ENCODE data around the gene GNB2.
"Not testable (repeated sequence)": the region's sequence is repeated elsewhere in the genome, so short reads cannot be mapped to it uniquely, and the experiment has no call there.

GNB2 gene

DNA sequence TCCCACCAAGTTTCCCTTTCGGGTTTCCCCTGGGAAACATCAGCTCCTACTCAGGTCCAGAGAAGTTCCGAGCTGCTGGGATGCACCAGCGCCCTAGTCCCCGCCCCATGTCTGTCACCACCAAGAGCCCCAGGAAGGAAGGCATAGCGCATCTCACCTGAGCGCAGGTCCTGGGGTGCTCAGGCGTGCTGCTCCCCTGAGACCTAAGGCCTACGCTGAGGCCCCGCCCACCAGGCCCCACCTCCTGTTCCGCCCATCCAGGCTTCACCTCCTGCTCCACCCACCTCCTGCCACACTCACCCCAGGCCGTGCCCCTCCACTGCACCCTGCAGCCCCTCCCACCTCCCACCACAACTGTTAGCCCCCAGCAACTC lies 31.0 kb upstream of the GNB2 start:
- no peak for DNase-seq (ENCODE audit: low read depth)
- H3K4me3 ChIP-seq (ENCODE audit: low read depth, low read length), result no peak overlapping the region
- TF ChIP-seq, protein P1, sequence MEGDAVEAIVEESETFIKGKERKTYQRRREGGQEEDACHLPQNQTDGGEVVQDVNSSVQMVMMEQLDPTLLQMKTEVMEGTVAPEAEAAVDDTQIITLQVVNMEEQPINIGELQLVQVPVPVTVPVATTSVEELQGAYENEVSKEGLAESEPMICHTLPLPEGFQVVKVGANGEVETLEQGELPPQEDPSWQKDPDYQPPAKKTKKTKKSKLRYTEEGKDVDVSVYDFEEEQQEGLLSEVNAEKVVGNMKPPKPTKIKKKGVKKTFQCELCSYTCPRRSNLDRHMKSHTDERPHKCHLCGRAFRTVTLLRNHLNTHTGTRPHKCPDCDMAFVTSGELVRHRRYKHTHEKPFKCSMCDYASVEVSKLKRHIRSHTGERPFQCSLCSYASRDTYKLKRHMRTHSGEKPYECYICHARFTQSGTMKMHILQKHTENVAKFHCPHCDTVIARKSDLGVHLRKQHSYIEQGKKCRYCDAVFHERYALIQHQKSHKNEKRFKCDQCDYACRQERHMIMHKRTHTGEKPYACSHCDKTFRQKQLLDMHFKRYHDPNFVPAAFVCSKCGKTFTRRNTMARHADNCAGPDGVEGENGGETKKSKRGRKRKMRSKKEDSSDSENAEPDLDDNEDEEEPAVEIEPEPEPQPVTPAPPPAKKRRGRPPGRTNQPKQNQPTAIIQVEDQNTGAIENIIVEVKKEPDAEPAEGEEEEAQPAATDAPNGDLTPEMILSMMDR (IDR thresholded peaks at IDR 0.05; ENCODE audit: low read depth, low read length, missing control alignments), result no peak
- in situ Hi-C loops (cut with HindIII; ENCODE audit: low sequenced_read_pairs), result no loop called here

DNA sequence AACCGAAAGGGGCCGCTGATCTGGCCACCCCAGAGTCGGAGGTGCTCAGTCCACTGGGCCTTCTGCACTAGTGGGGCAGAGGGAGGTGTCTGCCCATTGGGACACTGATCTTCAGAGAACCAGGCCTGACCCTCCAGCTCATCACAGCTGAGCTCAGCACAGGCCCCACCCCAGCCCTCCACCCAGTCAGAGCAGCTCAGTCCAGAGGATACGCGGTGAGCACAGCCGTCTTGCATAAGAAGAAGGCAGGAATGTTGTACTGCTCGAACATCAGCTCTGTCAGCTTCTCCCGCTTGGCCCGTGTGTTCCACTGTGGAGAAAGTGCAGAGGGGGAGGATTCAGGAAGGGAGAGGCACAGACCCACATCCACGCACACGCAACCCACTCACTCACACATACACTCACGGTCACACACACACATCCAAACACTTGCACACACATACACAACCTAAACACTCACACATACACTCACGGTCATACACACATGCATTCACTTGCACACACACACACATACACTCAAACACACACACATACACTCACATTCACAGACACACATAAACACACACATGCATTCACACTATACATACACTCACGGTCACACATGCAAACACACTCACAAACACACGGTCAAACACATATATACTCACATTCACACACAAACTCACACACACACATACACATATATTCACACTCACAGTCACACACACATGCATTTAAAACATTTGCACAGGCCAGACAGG lies 23.5 kb upstream of the GNB2 start:
- in situ Hi-C loops (cut with HindIII; ENCODE audit: low sequenced_read_pairs), result no loop called here
- TF ChIP-seq, protein P1 (IDR thresholded peaks at IDR 0.05; ENCODE audit: low read depth, low read length, missing control alignments), result no peak
- no peak overlapping the region for H3K4me3 ChIP-seq (ENCODE audit: low read depth, low read length)
- DNase-seq (ENCODE audit: low read depth), result no peak

DNA sequence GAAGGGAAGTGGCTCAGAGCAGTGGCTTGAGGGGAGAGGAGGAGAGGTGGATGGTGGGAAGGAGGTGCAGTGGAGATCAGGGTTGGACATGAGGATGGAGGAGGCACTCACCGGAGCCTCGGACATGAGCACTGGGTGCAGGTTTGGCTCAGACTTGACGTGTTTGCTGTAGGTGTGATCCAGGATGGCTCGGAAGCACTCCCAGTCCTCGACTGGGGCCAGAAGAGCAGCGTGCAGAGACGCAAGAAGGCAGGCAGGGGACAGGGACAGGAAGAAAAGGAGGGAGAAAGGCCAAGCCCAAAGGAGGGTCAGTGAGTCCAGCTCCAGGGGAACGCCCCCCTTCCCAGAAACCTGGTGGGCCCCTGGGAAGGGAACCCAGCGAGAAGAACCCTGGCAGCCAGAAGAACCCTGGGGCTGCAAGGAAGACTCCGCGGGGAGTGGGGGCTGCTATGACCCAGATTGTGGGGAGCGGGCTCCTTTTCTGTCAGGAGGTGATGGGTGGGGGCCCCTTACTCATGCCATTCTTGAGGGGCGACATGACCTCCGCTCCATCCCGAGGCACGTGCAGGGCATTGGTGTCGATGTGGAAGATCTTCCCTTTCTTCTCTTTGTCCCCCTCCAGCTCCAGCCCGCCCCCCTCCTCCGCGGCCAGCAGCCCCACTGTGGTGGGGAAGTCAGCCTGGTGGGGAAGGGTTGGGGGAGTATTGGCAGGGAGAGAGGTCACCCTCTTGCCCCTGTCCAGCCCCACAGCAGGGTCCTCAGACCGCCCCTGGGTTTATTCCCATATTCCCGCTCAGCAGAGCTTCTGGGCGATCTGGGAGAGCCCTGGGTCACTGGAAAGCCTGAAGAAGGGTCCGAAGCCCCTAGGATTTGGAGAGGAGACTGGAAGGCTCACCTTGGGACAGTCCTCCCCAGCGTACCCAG lies 18.4 kb upstream of the GNB2 start:
- no peak for DNase-seq (ENCODE audit: low read depth)
- in situ Hi-C loops (cut with HindIII; ENCODE audit: low sequenced_read_pairs), result no loop called here
- TF ChIP-seq, protein P1 (IDR thresholded peaks at IDR 0.05; ENCODE audit: low read depth, low read length, missing control alignments), result no peak
- no peak overlapping the region for H3K4me3 ChIP-seq (ENCODE audit: low read depth, low read length)

DNA sequence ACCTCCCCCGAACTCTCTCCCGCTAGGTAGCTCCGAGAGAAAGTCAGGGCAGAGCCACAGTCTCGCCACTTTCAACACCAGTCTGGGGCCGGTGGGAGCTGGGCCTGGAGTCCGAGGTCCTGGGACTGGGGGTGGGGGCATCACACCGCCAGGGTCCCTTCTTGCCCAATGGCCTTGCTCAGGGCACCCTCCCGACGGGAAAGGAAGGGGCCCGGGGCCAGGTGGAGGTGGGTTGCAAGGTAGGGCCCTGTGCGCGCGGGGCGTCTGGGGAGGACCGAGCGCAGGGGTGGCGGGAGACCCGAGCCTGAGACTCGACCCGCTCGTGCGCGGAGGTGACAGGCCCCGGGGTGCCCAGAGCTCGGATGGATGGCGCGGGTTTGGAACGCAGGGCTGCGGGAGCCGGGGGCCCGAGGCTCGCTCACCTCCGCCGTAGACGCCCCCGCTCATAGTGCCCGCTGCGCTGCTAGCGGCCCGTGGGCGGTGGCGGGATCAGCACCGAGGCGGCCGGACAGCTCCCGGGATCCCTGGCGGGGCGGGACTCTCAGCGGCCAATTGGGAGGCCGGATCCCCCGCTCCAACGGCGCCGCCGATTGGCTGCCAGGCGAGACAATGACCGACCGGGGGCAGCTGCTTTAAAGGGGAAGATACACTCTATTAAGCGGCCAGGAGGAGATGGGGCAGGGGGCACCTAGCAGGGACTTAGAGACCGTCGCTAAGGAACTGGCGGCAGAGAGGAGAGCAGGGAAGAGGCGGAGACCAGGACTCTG lies 17.4 kb upstream of the GNB2 start, which contains the start of gene ACTL6B:
Gene ACTL6B (minus strand): TSS at position 541 of the 767 bp plus-strand sequence. CDS start 94 bp downstream, at position 447.
- in situ Hi-C loops (cut with HindIII; ENCODE audit: low sequenced_read_pairs), result no loop called here
- no peak for DNase-seq (ENCODE audit: low read depth)
- TF ChIP-seq, protein P1 (IDR thresholded peaks at IDR 0.05; ENCODE audit: low read depth, low read length, missing control alignments), result no peak
- H3K4me3 ChIP-seq (ENCODE audit: low read depth, low read length), result no peak within 1 kb of the TSS

DNA sequence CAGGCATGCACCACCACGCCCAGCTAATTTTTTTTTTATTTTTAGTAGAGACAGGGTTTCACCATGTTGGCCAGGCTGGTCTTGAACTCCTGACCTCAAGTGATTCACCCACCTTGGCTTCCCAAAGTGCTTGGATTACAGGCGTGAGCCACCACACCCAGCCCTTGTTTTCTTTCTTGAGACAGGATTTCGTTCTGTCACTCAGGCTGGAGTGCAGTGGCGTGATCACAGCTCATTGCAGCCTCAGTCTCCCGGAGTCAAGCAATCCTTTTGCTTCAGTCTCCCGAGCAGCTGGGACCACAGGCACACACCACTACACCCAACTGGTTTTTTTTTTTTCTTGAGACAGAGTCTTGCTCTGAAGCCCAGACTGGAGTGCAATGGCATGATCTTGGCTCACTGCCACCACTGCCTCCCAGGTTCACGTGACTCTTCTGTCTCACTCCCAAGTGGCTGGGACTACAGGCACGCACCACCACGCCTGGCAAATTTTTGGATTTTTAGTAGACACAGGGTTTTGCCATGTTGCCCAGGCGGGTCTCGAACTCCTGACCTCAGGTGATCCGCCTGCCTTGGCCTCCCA lies 11.3 kb upstream of the GNB2 start:
- DNase-seq (ENCODE audit: low read depth); H3K4me3 ChIP-seq (ENCODE audit: low read depth, low read length); in situ Hi-C loops (cut with HindIII; ENCODE audit: low sequenced_read_pairs): not testable (repeated sequence)

DNA sequence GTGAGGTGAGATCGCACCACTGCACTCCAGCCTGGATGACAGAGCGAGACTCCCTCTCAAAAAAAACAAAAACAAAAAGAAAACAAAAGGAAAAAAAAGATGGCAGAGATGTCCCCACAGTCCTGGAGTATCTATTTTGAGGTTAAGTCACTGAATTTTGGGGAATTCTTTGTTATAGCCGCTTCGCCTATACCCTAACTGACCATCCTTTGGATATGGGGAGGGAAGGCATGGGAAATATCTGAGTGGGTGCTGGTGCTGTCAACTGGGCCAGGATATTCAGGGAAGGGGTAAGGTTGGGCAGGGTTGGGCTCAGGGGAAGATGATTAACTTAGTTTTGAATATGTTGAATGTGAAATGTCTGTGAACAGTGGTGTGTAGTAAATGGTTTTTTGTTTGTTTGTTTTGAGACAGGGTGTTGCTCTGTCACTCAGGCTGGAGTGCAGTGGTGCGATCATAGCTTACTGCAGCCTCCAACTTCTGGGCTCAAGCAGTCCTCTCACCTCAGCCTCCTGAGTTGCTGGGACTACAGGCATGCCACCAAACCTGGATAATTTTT lies 8.3 kb upstream of the GNB2 start:
- in situ Hi-C loops (cut with HindIII; ENCODE audit: low sequenced_read_pairs), result no loop called here
- no peak for DNase-seq (ENCODE audit: low read depth)
- TF ChIP-seq, protein P1 (IDR thresholded peaks at IDR 0.05; ENCODE audit: low read depth, low read length, missing control alignments), result no peak
- H3K4me3 ChIP-seq (ENCODE audit: low read depth, low read length), result no peak overlapping the region

Measured in astrocyte of the cerebellum (primary cell).